HEK293T (cell line): Measurements from ENCODE around the gene NECAB2.

Experiments
- CTCF ChIA-PET: fragments of 350-600 bp; formaldehyde crosslinking; extraction: SDS; loops from one replicate; lab custom pipeline; 2021; ENCODE audit warnings: antibody characterized with exemption, inconsistent platforms; lab: Yijun Ruan, JAX
- POLR2A ChIA-PET: fragments of 350-600 bp; formaldehyde crosslinking; extraction: SDS; loops from one replicate; lab custom pipeline; 2020; ENCODE audit warnings: antibody characterized with exemption, inconsistent platforms; lab: Yijun Ruan, JAX
- DNase-seq: peaks from one replicate; pipeline ENCODE4 v3.0.0; 2012; ENCODE audit warnings: mixed read lengths; ENCODE audit errors: extremely low spot score
- ARNT ChIP-seq: fragments of 450-650 bp; IDR thresholded peaks from 2 replicates; pipeline ENCODE4 v1.6.1; 2017; ENCODE audit warnings: mild to moderate bottlenecking
- BHLHE40 ChIP-seq: fragments of 450-650 bp; IDR thresholded peaks from 2 replicates; pipeline ENCODE4 v1.6.1; 2016; ENCODE audit warnings: mild to moderate bottlenecking, moderate library complexity, borderline replicate concordance
- CTBP1 ChIP-seq: fragments of 450-650 bp; IDR thresholded peaks from 2 replicates; pipeline ENCODE4 v1.6.1; 2016; ENCODE audit warnings: borderline replicate concordance
- ELF4 ChIP-seq: fragments of 450-650 bp; IDR thresholded peaks from 2 replicates; pipeline ENCODE4 v1.6.1; 2017; ENCODE audit warnings: antibody characterized with exemption
- FOXA1 ChIP-seq: fragments of 450-650 bp; IDR thresholded peaks from 2 replicates; pipeline ENCODE4 v1.6.1; 2016; ENCODE audit warnings: mild to moderate bottlenecking
- FOXK2 ChIP-seq: fragments of 450-650 bp; IDR thresholded peaks from 2 replicates; pipeline ENCODE4 v1.6.1; 2016; ENCODE audit warnings: mild to moderate bottlenecking
- FOXM1 ChIP-seq: fragments of 450-650 bp; IDR thresholded peaks from 2 replicates; pipeline ENCODE4 v1.6.1; 2017; ENCODE audit warnings: mild to moderate bottlenecking, borderline replicate concordance
- HDGF ChIP-seq: fragments of 450-650 bp; IDR thresholded peaks from 2 replicates; pipeline ENCODE4 v1.6.1; 2017; ENCODE audit warnings: antibody characterized with exemption, borderline replicate concordance
- L3MBTL2 ChIP-seq: fragments of 450-650 bp; conservative IDR thresholded peaks from 2 replicates; pipeline ENCODE4 v1.6.1; 2016; ENCODE audit warnings: mild to moderate bottlenecking
- LEF1 ChIP-seq: fragments of 450-650 bp; IDR thresholded peaks from 2 replicates; pipeline ENCODE4 v1.6.1; 2017; ENCODE audit warnings: mild to moderate bottlenecking, borderline replicate concordance
- NFRKB ChIP-seq: fragments of 450-650 bp; IDR thresholded peaks from 2 replicates; pipeline ENCODE4 v1.6.1; 2016; ENCODE audit warnings: mild to moderate bottlenecking, moderate library complexity
- PKNOX1 ChIP-seq: fragments of 450-650 bp; IDR thresholded peaks from 2 replicates; pipeline ENCODE4 v1.6.1; 2016
- SP1 ChIP-seq: fragments of 450-650 bp; IDR thresholded peaks from 2 replicates; pipeline ENCODE4 v1.6.1; 2017
- SUZ12 ChIP-seq: fragments of 450-650 bp; IDR thresholded peaks from 2 replicates; pipeline ENCODE4 v1.6.1; 2016; ENCODE audit warnings: mild to moderate bottlenecking
- TARDBP ChIP-seq: fragments of 450-650 bp; IDR thresholded peaks from 2 replicates; pipeline ENCODE4 v1.6.1; 2016
- ZNF384 ChIP-seq: fragments of 450-650 bp; IDR thresholded peaks from 2 replicates; pipeline ENCODE4 v1.6.1; 2016

Gene NECAB2

GRCh38 chr16:83955218-83956130 lies 12.6 kb upstream of the NECAB2 start:
- ChIA-PET POLR2A (no interaction called here), CTCF (interaction anchor here (3.0 kb wide), 1 partner anchor 109 kb away, joined by 34 read pairs; no protein-coding TSS in a partner anchor)
- TF ChIP-seq ARNT (no peak), LEF1 (no peak), FOXA1 (no peak), ELF4 (no peak), HDGF (no peak), ZNF384 (no peak), TARDBP (no peak), L3MBTL2 (no peak)
- no peak for DNase-seq

- DNase-seq = peak; percentile 85
- POLR2A ChIA-PET = no interaction called here
- no peak for TF ChIP-seq ARNT
- TF ChIP-seq NFRKB = no peak
- TF ChIP-seq ELF4 = no peak
- TF ChIP-seq HDGF = no peak
- TF ChIP-seq L3MBTL2 = no peak
- TF ChIP-seq FOXA1 = no peak
- no peak for TF ChIP-seq FOXM1
- CTCF ChIA-PET = interaction anchor here (0.9 to 3.0 kb wide), 5 partner anchors 85 to 222 kb away, joined by 3 to 34 read pairs (median 4); no protein-coding TSS in a partner anchor
Observed at GRCh38 chr16:83956336-83957289, 11.4 kb upstream of the NECAB2 start.

DNA sequence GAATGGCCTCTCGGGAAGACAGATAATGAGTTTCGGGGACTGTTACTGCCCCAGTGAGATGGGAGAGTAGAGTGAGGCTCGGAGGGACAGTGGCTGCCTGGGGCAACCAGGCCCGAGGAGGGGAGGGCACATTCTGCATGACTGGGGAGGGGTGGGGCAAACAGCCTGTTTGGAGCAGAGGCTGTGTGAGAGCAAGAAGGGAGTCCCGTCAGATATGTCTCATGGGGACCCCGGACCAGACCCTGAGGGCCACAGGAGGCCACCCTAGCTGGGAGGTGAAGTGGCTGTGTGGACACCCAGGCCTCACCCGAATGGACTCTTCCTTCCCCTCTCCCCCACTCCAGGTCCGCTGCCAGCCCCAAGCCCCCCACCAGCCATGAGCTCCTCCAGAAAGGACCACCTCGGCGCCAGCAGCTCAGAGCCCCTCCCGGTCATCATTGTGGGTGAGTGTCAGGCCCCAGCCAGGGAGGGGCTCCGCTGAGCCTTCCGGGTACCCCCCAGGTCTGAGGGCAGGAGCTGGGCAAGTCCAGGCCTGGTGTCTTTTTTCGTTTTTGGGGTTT lies 10.7 kb upstream of the NECAB2 start:
- CTCF ChIA-PET = interaction anchor here (0.9 to 3.0 kb wide), 6 partner anchors 84 to 221 kb away, joined by 3 to 34 read pairs (median 4); no protein-coding TSS in a partner anchor
- DNase-seq = no peak
- TF ChIP-seq SP1 = no peak
- no peak for TF ChIP-seq FOXA1
- no peak for TF ChIP-seq L3MBTL2
- TF ChIP-seq BHLHE40 = no peak
- no peak for TF ChIP-seq HDGF
- TF ChIP-seq ELF4 = no peak
- TF ChIP-seq FOXK2 = no peak
- TF ChIP-seq NFRKB = no peak
- TF ChIP-seq ARNT = no peak
- no peak for TF ChIP-seq LEF1
- TF ChIP-seq CTBP1 = no peak
- no peak for TF ChIP-seq PKNOX1
- no peak for TF ChIP-seq TARDBP
- no peak for TF ChIP-seq SUZ12
- no peak for TF ChIP-seq FOXM1
- TF ChIP-seq ZNF384 = no peak
- POLR2A ChIA-PET = no interaction called here

- TF ChIP-seq CTBP1 = no peak
- no peak for TF ChIP-seq FOXK2
- no peak for TF ChIP-seq ELF4
- no peak for TF ChIP-seq FOXM1
- no peak for TF ChIP-seq L3MBTL2
- TF ChIP-seq ARNT = no peak
- no peak for TF ChIP-seq LEF1
- TF ChIP-seq FOXA1 = no peak
- no peak for TF ChIP-seq ZNF384
- no peak for TF ChIP-seq BHLHE40
- TF ChIP-seq HDGF = no peak
- TF ChIP-seq NFRKB = no peak
- TF ChIP-seq SUZ12 = no peak
- TF ChIP-seq SP1 = no peak
- TF ChIP-seq PKNOX1 = no peak
- no peak for TF ChIP-seq TARDBP
- CTCF ChIA-PET = interaction anchor here (0.5 to 3.0 kb wide), 3 partner anchors 88 to 175 kb away, joined by 4 to 34 read pairs (median 4); no protein-coding TSS in a partner anchor
- POLR2A ChIA-PET = no interaction called here
- DNase-seq = no peak
Observed at GRCh38 chr16:83958137-83958845, 9.8 kb upstream of the NECAB2 start.

- no peak for TF ChIP-seq SUZ12
- TF ChIP-seq PKNOX1 = no peak
- TF ChIP-seq ARNT = no peak
- ChIA-PET CTCF (interaction anchor here (0.5 kb wide), 1 partner anchor 174 kb away, joined by 4 read pairs; no protein-coding TSS in a partner anchor), POLR2A (no interaction called here)
- no peak for DNase-seq
Observed at GRCh38 chr16:83958846-83959565, 9.0 kb upstream of the NECAB2 start.
